ENCODE results near the gene ACVR1B.

Gene ACVR1B

DNA sequence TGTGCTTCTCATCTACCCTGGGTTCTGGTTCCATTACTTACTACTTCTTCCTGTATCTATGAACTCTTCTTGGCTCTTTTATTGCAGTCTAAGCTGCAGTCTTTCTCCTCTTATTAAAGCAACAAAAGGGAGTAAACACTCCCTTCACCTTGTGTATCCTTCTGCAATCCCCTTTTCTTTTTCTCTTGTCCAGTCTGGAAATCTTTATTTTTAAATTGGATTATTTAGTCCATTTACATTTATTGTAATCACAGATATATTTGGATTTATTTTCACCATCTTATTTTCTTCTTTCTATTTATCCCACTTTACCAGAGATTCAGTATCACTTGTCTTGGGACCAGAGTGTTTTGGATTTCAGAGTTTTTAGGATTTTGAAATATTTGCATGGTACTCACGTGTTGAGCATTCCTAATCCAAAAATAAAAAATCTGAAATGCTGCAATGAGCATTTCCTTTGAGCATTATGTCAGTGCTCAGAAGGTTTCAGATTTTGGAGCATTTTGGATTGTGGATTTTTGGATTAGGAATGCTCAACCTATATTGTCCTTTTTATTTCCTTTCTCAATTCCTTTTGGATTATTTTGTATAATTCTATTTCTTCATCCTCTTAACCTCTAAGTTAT, 6.8 kb upstream of the ACVR1B start:
- DNase-seq: no peak

- no peak for DNase-seq
These were observed 4.1 kb upstream of the ACVR1B start for GRCh38 chr12:51947246-51947996.

DNA sequence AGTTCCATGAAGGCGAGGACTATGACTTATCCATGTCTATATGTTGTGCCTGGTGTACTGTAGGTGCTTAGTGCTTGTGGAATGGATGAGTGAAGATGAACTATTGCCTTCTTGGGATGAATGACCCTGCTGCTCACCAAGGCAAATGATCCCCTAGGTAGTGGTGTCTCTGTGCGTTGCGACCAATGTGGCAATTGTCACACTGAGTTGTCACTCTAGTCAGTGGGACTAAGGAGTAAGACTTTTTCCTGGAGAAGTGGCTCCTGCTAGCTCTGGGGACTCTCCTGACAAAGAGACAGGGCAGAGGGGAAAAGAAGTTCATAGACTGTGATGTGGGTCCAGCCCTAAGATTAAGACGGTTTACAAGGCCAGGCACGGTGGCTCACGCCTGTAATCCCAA, 3.4 kb upstream of the ACVR1B start:
- DNase-seq: no peak

- DNase-seq: no peak
These were observed 2.0 kb upstream of the ACVR1B start for GRCh38 chr12:51949342-51950030.

DNA sequence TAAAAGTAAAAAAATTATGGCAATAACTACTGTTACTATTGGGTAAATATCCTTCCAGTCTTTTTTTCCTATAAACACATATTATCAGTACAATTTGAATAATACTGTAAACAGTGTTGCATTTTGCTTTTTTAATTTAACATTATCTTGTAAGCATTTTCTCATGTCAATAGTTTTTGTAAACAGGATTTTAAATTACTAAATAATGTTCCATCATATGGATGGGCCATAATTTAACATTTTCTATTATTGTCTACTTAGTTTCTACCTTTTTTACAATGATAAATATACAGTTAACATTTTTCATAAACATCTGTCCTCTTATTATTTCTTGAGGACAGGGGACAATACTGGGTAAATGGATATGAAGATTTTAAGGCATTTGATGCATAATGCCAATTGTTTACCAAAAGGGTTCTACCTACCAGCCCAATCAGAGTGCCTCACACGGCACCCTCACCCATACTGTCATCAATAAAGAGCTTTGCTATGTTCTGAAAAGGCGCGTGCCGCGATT, 759 bp upstream of the ACVR1B start:
- no peak for DNase-seq

GRCh38 chr12:51951843-51952722, 584 bp downstream of the ACVR1B start:
- DNase-seq: no peak

- no peak for DNase-seq
These were observed 1.6 kb downstream of the ACVR1B start for GRCh38 chr12:51953089-51953488.

DNA sequence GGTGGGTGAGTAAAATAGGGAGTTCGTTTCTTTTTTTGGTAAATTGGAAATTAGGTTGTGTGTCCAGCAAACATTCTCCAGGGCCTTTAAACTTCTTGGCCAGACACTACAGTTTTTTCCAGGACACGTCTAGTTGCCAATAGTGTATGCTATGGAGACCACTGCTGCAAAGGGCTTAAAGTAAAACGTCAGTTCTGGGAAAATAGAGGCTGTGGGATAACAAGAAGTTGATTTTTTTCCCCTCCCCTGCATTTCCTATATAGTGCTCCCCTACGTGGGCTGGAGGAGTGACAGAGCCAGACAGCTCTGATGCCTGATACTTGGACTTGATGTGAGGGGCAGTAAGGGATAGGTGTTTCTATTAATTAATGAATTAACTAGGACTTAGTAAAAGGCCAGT, 2.4 kb downstream of the ACVR1B start:
- DNase-seq: no peak

DNA sequence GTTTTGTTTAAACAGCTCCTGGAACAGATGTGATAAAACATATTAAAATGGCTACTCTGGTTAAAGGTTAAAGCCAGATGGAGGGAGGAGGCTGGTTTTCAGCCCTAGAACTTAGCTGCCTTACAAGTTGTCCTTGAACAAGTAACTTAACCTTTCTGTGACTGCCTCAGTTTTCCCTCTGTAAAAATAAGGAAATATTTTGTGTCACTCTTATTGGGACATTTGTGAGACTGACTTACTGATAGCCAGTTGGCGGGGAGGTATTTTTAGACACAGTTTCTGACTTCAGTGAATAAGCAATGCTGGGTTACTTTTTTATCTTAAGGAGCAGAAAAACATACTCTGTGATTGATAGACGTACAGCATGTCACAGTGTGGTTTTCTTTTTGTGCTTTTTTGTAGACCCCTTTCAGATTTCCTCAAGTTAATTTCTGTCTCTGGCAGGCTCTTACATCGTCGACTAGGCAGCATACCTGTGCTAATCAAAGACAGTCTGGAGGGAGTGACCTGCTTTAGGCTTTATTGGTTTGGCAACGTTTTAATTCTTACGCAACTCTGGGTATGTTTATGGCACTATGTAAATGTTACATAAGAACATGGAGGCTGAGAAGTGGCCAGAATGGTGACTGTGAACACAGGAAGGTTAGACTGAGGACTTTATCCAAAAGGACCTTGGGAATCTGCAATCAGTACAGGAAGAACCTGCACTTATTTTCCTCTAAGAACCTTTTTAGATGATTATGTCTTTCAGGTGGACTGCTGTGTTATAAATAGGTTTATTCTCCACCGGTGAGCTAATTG, 3.3 kb downstream of the ACVR1B start:
- no peak for DNase-seq

DNA sequence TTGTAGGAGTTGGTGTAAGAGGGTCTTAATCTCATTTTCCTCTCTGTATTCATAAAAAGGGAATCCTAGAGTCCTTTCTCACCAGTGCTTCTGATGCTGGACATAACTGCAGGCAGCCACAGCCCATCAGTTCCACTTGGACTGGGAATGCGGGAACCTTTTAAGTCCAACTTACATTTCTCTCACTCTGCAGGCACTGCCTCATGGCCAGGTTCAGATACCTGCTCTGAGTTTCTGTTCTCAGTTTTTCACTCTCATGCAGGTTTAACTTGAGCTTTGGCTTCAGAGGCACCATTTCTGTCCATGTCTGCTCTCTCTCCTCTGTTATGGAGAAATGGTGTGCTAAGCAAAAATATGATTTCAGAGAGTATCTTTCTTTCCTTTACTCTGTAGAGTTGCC, 4.2 kb downstream of the ACVR1B start:
- DNase-seq: no peak

DNA sequence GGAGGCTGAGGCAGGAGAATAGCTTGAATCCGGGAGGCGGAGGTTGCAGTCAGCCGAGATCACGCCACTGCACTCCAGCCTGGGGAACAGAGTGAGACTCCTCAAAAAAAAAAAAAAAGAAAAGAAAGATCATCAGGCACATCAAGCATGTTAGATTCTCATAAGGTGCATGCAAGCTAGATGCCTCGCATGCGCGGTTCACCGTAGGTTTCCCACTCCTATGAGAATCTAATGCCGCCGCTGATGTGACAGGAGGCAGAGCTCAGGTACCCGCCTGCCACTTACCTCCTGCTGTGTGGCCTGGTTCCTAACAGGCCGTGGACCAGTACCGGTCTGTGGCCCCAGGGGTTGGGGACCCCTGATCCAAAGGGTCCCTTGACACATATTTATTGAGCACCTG, 7.0 kb downstream of the ACVR1B start:
- no peak for DNase-seq

DNA sequence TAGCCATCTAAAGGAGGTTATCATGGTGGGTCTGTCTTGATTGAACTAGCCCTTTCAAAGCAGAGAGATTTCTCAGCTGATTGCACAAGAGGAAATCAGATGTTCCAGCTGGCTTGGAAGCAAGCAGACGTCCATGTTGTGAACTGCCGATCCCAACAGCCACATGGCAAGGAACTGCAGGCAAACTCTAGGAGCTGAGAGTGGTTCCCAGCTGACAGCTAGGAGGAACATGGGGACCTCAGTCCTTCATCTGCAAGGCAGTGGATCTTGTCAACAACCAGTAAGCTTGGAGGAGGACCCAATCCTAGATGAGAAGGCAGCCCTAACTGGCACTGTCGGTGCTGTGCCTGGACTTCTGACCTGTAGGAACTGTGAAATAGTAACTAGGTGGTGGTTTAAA, 7.7 kb downstream of the ACVR1B start:
- DNase-seq: no peak

DNA sequence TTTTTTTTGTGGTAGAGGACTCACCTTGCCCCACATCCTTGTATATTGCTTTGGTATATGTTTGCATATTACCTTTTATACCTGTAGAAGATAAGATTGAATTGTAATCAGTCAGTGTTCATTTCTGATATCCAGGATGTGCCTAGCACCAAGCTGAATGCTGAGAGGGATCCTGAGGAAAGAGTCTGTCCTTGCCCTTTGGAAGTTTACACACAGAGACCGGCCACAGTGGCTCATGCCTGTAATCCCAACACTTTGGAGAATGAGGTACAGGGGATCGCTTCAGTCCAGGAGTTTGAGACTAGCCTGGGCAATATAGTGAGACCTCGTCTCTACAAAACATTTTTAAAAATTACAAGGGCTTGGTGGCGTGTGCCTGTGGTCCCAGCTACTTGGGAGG, 8.4 kb downstream of the ACVR1B start:
- DNase-seq: no peak

DNA sequence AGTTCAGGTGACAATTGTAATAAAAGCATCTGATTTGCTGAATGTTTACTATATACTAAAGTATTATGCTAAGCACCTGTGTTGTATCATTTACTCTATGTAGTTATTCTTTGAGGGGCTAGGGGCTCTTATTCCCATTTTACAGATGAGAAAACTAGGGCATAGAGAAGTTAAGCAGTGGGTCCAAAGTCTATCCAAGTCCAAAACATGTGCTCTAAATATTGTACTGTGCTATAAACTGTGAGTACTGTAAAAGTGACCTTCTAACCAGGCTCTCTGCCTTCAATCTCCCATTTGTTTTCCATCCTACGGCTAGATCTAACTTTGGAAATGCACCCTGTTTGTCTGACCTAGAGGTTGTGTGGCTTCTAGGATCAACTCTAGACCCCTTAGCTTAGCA, 9.0 kb downstream of the ACVR1B start:
- no peak for DNase-seq

DNA sequence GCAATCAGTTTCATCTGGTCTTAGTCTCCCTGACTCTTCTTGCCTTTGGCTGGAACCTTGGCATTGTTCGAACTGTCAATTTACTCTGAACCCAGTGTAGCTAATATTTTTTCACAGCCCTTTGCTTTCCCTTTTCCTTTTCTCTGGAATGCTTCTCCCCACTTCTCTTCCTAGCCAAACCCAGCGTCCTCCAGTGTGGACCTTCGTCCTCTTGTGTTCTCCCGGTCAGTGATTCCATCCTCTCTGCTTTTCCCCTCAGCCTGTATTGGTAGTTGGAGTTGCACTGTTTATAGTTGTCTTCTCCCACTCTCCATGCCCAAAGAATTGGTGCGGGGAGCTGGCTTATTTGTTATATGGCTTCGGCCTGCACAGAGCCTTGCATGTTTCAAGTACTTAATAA, 9.4 kb downstream of the ACVR1B start:
- no peak for DNase-seq

- DNase-seq: no peak
These were observed 10.3 kb downstream of the ACVR1B start for GRCh38 chr12:51961834-51962233.

- DNase-seq: no peak
These were observed 11.2 kb downstream of the ACVR1B start for GRCh38 chr12:51962737-51963136.

- DNase-seq: no peak
These were observed 12.0 kb downstream of the ACVR1B start for GRCh38 chr12:51963477-51963876.

GRCh38 chr12:51969643-51970042, 18.1 kb downstream of the ACVR1B start:
- no peak for DNase-seq

DNA sequence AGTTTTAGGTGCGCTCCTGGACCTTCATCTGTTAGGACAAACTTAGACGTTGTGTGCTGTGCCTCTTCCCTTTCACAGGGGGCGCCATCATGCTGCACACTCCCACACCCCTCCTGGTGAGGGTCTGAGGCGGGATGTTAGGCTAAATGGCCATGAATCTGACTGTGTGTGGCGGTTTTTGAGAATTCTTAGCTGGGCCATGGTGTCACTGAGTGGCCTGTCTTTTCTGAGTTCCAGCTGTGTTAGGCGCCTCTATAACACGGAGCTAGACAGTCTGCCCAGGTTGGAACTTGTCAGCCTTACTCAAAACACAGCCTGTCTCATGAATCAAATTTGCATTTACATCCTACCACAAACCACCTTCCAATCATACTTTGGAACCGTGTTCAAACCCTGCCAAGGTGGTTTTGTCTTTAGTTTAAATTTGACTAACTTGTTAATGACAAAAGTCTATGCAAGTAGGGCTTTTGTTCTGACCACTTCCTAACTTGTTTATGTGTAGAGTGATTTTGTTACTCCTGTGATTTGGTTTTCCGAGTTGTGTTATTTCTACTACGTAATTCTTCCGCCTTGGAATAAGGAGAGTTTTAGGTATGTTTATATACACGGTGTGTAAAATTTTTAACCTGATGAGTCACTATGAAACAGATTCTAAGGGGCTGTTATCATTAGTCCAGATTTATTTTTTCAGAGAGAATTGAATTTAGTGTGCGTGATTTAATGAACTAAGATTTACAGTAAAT, 19.6 kb downstream of the ACVR1B start:
- DNase-seq: no peak

DNA sequence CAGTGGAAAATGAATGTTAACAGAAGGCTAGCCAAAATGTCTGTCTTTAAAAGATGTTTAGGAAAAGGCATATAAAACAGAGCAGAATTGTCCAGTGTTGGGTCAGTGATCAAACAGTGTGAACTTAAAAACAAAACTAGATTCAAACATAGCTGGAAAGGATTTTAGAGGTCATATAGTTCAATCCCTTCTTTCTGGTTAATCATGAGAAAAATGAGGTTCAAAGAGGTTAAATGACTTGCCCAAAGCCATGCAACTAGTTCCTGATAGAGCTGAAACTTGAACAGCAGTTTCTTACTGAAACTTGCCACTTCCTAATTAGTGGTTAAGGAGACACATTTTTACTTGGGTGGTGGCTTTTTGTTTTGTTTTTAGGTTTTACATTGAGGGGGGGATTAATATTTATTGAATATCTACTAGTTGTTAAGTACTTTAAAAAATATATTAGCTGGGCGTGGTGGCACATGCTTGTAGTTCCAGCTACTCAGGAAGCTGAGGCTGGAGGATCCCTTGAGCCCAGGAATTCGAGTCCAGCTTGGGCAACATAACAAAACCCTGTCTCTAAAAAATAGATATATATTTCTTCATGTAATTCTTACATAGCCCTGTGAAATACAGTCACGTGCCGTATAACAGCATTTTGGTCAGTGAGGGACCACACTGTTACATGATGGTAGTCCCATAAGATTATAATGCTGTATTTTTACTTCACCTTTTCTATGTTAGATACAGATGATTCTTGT, 20.4 kb downstream of the ACVR1B start:
- no peak for DNase-seq

Data from GDM1 (cell line).